GM19351 (cell line): ENCODE measurements around the gene EXOC3L2.
"Not testable (repeated sequence)": the region's sequence is repeated elsewhere in the genome, so short reads cannot be mapped to it uniquely, and the experiment has no call there.

Source experiments
- ATAC-seq: cut with Tn5 transposase; IDR thresholded peaks from one replicate; pipeline ENCODE4 v1.9.1; 2021; ENCODE audit warnings: mild to moderate bottlenecking, moderate library complexity; ENCODE audit not compliant: unreplicated experiment

The EXOC3L2 gene

GRCh38 chr19:45256836-45257235, 11.6 kb upstream of the EXOC3L2 start:
- no peak for ATAC-seq

GRCh38 chr19:45255611-45256157, 10.5 kb upstream of the EXOC3L2 start:
- ATAC-seq = no peak

DNA sequence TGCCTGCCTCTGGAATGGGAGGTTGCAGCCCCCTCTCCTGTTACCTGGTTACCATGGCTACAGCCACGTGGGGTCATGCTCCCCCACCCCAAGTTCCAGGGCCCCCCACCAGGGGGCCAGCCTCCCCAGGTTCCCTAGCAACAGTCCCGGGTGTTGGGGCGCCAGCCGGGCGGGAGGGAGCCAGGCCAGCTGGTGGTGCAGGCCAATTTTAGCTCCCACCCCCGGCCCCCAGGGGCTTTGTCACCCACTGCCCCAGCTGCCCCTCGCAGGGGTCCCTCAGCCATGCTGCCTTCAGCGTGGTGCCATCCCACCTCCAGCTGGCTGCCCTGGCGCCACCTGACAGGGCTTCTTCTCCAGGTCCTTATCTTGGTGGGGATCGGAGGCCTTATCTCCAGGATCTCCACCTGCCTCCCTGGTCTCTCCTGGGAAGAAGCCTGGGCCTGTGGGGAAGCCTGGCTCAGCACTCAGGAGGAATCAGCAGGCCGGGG, 8.9 kb upstream of the EXOC3L2 start:
- no peak for ATAC-seq

- no peak for ATAC-seq
Measured at GRCh38 chr19:45253396-45254027, 8.3 kb upstream of the EXOC3L2 start.

DNA sequence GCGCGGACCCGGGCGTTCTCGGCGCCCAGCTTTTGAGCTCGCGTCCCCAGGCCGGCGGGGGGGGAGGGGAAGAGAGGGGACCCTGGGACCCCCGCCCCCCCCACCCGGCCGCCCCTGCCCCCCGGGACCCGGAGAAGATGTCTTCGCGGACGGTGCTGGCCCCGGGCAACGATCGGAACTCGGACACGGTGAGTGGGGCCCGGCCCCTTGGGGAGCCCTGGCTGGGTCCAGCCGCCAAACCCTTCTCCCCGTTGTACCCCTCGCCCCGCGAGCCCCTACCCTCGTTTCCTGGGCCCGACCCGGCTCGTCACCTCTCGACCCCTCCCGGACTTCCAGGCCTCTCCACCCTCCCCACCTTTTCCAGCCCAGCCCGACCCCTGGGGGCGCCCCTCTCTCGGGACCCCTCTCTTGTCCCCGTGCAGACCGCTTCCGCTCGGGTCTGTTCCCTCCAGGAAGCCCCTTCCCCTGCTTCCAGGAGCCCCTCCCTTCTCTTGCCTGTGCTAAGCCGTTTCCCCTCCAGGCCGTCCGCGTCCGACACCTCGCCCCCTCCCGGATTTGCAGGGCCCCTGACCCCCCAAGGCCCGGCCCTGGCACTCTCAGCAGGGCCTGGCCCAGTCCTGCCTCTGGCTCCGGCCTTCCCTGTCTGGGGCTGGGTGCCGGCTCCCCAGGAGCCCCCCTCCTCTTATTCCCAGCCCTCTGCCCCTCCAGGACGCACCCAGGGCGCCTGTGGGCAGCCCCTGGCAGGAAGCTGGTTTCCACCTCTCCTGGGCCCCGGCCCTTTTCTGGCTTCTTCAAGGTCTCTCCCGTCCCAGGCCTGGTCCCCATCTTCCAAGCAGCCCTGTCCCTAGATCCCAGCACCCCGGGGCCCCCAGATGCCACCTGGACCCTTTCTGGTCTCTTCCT, 6.5 kb upstream of the EXOC3L2 start:
- no peak for ATAC-seq

DNA sequence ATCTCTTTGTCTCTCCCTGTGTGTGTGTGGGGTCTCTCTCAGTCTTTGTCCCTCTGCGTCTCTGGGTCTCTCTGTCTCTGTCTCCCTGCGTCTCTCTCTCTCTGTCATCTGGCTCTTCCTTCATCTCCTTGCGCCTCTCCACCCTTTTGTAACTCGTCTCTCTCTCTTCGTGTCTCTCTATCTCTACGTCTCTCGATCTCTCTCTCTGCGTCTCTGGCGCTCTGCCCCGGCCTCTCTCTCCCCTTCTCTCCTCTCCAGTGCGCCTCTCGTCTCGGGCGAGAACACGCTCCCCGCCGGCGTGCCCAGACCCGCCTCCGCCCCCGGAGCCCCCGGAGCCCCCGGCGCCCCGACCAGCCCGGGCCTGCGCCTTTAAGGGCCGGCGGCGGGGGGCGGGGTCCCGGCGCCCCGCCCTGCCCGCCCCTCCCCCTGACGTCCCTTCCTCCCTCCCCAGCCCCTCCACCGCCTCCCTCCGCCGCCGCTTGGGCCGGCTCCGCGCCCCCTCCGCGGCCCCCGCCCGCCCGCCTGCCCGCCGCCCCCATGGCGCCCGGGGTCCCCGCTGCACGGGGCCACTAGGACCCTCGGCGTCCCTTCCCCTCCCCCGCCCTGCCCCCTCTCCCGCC, 5.7 kb upstream of the EXOC3L2 start, which contains the start of gene MARK4:
Gene MARK4 (plus strand): TSS at position 440 of the 620 bp plus-strand sequence. CDS start 318 bp downstream, outside the sequence.
- ATAC-seq = no peak

GRCh38 chr19:45250216-45250831, 5.1 kb upstream of the EXOC3L2 start:
- ATAC-seq = no peak

GRCh38 chr19:45249261-45250033, 4.2 kb upstream of the EXOC3L2 start:
- ATAC-seq = no peak

DNA sequence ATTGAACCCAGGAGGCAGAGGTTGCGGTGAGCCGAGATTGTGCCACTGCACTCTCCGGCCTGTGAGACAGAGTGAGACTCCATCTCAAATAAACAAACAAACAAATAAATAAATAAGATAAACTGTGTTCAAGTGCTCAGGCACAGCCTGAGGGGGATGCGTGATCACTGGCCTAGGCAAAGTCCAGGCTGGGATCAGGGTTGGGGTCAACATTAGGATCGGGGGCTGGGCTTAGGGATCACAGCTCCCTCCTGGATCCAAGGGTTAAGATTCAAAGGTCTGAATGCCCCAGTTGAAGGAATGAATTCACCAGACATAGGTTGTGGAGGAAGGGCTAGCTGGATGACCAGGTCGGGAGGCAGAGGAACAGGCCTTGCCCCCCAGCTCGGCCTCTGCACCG, 1.9 kb upstream of the EXOC3L2 start:
- ATAC-seq = no peak

DNA sequence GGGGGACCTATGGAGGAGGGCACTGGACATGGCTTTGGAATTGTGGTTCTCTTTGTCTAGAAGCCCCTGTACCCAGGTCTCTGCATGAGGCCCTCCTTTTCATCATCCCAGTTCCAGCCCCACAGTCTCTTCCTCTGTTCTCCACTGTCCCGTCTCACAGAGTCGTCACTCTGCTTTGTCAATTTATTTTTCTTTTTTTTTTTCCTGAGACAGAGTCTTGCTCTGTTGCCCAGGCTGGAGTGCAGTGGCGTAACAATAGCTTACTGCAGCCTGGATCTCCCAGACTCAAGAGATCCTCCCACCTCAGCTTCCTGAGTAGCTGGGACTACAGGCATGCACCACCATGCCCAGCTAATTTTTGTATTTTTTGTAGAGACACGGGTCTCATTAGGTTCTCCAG, 619 bp upstream of the EXOC3L2 start:
- no peak for ATAC-seq

DNA sequence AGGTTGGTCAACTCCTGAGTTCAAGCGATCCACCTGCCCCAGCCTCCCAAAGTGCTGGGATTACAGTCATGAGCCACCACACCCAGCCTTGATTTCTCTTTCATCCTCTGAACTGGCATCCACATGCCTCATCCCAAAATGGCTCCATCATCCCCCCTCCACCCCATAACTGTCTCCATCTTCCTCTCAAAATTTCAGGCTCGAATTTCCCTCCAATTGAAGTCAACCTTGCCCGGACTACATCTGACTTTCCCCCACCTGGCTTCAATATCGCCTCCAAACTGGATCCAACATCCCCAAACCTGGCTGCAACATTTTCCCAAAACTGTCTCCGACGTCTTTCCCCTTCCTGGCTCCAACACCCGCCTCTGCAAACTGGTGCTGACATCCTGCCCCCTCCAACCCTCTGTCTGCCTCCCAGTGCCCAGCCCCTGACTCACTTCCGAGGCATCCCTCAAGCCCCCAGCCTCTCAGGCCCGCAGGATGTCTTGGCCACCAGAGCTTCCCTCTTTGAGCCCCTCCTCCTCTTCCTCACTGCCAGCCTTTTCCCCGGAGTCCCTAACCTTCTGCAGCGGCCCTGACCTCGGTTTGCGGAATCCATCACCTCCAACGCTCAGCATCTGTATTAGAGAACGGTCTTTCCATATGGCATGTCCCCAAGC, 943 bp downstream of the EXOC3L2 start:
- no peak for ATAC-seq

DNA sequence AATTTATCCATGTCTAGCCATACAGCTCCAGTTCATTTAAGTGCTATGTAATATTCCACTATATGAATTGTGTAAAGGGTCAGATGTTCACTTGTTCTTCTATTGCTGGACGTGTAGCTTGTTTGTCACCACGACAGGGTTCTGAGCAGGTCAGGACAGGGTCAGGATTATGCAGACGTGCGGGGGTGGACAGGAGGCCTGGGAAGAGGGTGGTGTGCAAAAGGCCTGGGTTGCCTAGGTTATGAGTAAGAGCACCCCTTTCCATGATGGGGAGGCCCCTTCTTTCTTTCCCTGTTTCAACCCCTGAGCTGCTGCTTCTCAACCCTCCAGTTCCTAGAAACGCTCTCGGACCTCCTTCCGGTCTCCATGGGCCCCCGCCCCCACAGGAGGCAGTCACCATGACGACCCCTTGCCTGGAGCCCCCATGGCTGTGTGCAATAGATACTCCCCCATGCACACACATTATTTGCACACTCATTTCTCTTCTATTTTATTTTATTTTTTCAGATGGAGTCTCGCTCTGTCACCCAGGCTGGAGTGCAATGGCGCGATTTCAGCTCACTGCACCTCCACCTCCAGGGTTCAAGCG, 2.0 kb downstream of the EXOC3L2 start:
- no peak for ATAC-seq

- no peak for ATAC-seq
Measured at GRCh38 chr19:45238556-45238955, 6.7 kb downstream of the EXOC3L2 start.

GRCh38 chr19:45235485-45235884, 9.7 kb downstream of the EXOC3L2 start:
- no peak for ATAC-seq

DNA sequence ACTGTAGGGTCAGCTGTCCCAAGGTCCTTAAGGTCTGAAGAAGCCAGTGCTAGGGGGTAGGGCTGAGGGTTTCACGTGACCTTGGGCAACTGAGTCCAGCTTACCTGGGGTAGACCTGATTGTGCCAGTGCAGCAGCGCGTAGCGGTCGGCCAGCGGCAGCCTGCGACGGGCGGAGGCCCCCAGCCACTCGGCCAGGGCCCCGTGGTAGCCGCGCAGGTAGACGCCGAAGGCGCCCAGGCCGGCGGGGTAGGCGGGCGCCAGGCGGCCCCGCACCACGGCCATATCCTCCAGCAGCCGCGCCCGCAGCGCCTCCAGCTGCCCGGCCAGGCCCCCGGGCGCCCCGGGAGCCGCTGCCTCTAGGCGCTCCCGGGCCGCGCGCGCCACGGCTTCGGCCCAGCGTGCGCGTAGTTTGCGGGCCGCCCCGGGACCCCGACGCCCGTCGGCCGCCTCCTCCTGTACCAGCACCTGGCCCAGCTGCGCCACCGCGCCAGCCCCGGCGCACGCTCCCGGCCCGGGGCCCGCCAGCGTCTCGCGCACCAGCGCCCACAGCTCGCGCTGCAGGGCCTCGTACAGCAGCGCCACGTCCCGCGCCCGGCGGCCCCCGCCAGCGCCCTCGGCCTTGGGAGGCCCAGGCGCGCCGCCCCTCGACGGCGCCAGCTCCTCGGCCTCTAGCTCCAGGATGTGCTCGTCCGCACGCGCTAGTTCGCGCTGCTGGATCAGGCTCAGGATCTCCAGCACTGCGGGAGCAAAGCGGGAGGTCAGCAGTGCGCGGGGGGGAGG, 10.9 kb downstream of the EXOC3L2 start:
- no peak for ATAC-seq

GRCh38 chr19:45231891-45232290, 13.3 kb downstream of the EXOC3L2 start:
- no peak for ATAC-seq

DNA sequence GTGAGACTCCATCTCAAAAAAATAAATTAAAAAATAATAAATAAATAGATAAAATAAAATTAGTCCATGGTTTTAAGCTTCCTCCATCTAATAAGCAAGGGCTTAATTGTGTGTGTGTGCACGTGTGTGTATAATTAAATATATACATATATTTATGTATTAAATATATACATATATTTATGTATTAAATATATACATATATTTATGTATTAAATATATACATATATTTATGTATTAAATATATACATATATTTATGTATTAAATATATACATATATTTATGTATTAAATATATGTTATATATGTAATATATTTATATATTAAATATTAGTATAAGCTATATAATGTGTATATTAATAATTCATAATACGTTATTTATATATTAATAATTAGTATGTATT, 16.2 kb downstream of the EXOC3L2 start:
- not testable (repeated sequence) for ATAC-seq

DNA sequence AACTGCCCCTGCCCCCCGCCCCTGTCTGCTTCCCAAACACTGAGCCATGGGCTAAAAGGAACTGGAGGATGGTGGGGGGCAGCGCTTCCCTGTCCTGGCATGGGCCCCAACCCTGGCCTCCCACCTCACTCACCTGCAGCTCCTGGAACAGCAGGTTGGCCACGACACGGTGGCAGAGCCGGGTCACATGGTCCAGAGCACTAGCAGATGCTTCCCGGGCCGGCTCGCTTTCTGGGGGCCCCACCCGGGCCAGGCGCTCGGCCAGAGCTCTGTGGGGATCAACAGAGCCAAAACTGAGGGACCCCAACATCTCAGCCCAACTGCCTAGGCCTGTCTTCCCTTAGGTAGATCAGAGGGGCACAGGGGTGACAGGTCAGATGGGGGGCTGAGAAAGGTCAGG, 20.6 kb downstream of the EXOC3L2 start:
- no peak for ATAC-seq
